Right cardiac atrium (tissue), 5 donors: ENCODE results near the gene PNP. TPM values are rescaled to one million over a fixed set of nuclear protein-coding genes. Genes with fewer than 3 reads are reported as not detected.
"Not testable (repeated sequence)": the region's sequence is repeated elsewhere in the genome, so short reads cannot be mapped to it uniquely, and the experiment has no call there.

Experiments used
- ATAC-seq, 2 donors: fragments of 200-7000 bp; cut with Tn5 transposase; one replicate each; pipeline versions ENCODE4 v1.8.0 to v1.9.1; 2020; ENCODE audit warnings: moderate library complexity in 2 of 2, mild to moderate bottlenecking in 1 of 2
- DNase-seq, 3 donors: peaks; one replicate each; pipeline ENCODE4 v3.0.0-alpha.2; 2020
- H3K27ac ChIP-seq: one replicate; pipeline ENCODE4 v1.5.1; 2013; ENCODE audit warnings: mild to moderate bottlenecking, low read length, control low read depth, moderate library complexity
- H3K27me3 ChIP-seq: one replicate; pipeline ENCODE4 v1.6.1; 2013; ENCODE audit not compliant: control insufficient read depth, insufficient read depth
- H3K4me1 ChIP-seq: one replicate; pipeline ENCODE4 v1.6.1; 2013; ENCODE audit warnings: low read length; ENCODE audit not compliant: control insufficient read depth, insufficient read depth
- H3K4me3 ChIP-seq: one replicate; pipeline ENCODE4 v1.5.1; 2013; ENCODE audit warnings: low read length, control low read depth
- H3K9me3 ChIP-seq: one replicate; pipeline ENCODE4 v1.6.1; 2013; ENCODE audit warnings: low read length; ENCODE audit not compliant: control insufficient read depth
- WGBS: extraction: QIAGEN DNeasy Blood & Tissue Kit; methylation state at CpG from one replicate; pipeline ENCODE4 v1.1.7; 2013; 5-methylcytosine and 5-hydroxymethylcytosine counted together
- intact Hi-C, 4 donors: fragments of 100-400 bp; cut with DNase I; formaldehyde crosslinking; loops; one replicate each; pipeline versions ENCODE4 v1.11.0 to v1.14.0; 2022 to 2023
- polyA plus RNA-seq: library from polyadenylated mRNA; stranded (reverse); fragments of 200-250 nt; gene quantifications from one replicate; pipeline ENCODE4 v1.2.3, GENCODE V29; 2013
- total RNA-seq, 4 donors: library from RNA; stranded (reverse); fragmentation: NEBNext Ultra II Directional; extraction: Animal tissue kit (Norgen Biotek cat#: 25700); gene quantifications; one replicate each; pipeline ENCODE4 v1.2.1, GENCODE V29; 2021
- donor health status: healthy with polysubstance abuse.
- donor health status: DM: no; HTN: yes; CAD: no.
- donor health status: DM: no; HTN: no; CAD: no.
- donor health status: DM: no; HTN: yes; CAD: no; lungs with severe emphysema.
- donor health status: DM: yes; HTN: yes; CAD: no.

Gene PNP
- total and polyA plus RNA-seq, 5 donors: 6.2 to 17.2 (median 7.9) TPM

- H3K4me3 ChIP-seq: peak overlapping the region; percentile 68
- no peaks in the 10 kb centered on the region for H3K9me3 ChIP-seq
- 21% methylated on average over 44 of the region's 44 CpGs for WGBS
Observed at GRCh38 chr14:20434701-20435581, 34.3 kb upstream of the PNP start.

GRCh38 chr14:20435582-20436362, 33.4 kb upstream of the PNP start, which contains the start of gene KLHL33:
KLHL33 (minus strand) TSS chr14:20436166; CDS start chr14:20435811, 355 bp downstream.
- 66% methylated on average over 17 of the region's 17 CpGs for WGBS
- peak within 1 kb of the TSS; percentile 43 for H3K27ac ChIP-seq
- no peaks in the 10 kb centered on the region for H3K27me3 ChIP-seq
- peak in 1 of 3 donors; percentile 51 for DNase-seq
- no peaks in the 10 kb centered on the region for H3K9me3 ChIP-seq
- ATAC-seq: peak in 1 of 2 donors; percentile 25
- H3K4me3 ChIP-seq: peak within 1 kb of the TSS; percentile 68
- H3K4me1 ChIP-seq: no peaks in the 10 kb centered on the region
- intact Hi-C loops: no loop called here

More at GRCh38 chr14:20434701-20435581, 34.3 kb upstream of the PNP start:
- intact Hi-C loops: no loop called here
- peak; percentile 80 to 86 for ATAC-seq
- Histone ChIP-seq H3K27me3 (no peaks in the 10 kb centered on the region), H3K4me1 (peaks cover 3% of the 10 kb centered on the region), H3K27ac (peak overlapping the region; percentile 43)
- DNase-seq: peak; percentile 79 to 92 (median 88)

- Histone ChIP-seq H3K27me3 (no peaks in the 10 kb centered on the region), H3K4me1 (no peaks in the 10 kb centered on the region), H3K4me3 (no peak overlapping the region), H3K27ac (no peak overlapping the region), H3K9me3 (no peaks in the 10 kb centered on the region)
- intact Hi-C loops: no loop called here
- ATAC-seq (no peak), DNase-seq (no peak)
- WGBS: 92% methylated on average over 4 of the region's 4 CpGs
Observed at GRCh38 chr14:20436363-20436755, 32.8 kb upstream of the PNP start.

GRCh38 chr14:20438664-20439063, 30.5 kb upstream of the PNP start:
- H3K27ac ChIP-seq: no peak overlapping the region
- 90% methylated on average over 7 of the region's 7 CpGs for WGBS
- DNase-seq (no peak), ATAC-seq (no peak)
- intact Hi-C loops: no loop called here
- H3K4me1 ChIP-seq: no peaks in the 10 kb centered on the region
- no peak overlapping the region for H3K4me3 ChIP-seq
- H3K9me3 ChIP-seq: no peaks in the 10 kb centered on the region
- H3K27me3 ChIP-seq: no peaks in the 10 kb centered on the region

GRCh38 chr14:20440465-20440864, 28.7 kb upstream of the PNP start:
- WGBS: 81% methylated on average over 5 of the region's 5 CpGs
- Histone ChIP-seq H3K4me1 (no peaks in the 10 kb centered on the region), H3K4me3 (no peak overlapping the region), H3K27ac (no peak overlapping the region), H3K27me3 (no peaks in the 10 kb centered on the region), H3K9me3 (no peaks in the 10 kb centered on the region)
- intact Hi-C loops: no loop called here
- DNase-seq (no peak), ATAC-seq (no peak)

GRCh38 chr14:20440882-20441281, 28.3 kb upstream of the PNP start:
- Histone ChIP-seq H3K4me3 (no peak overlapping the region), H3K27ac (no peak overlapping the region), H3K27me3 (no peaks in the 10 kb centered on the region), H3K4me1 (no peaks in the 10 kb centered on the region), H3K9me3 (no peaks in the 10 kb centered on the region)
- intact Hi-C loops: no loop called here
- WGBS: 70% methylated on average over 5 of the region's 5 CpGs
- no peak for DNase-seq
- ATAC-seq: no peak

GRCh38 chr14:20441461-20441860, 27.7 kb upstream of the PNP start:
- no peaks in the 10 kb centered on the region for H3K9me3 ChIP-seq
- intact Hi-C loops: no loop called here
- H3K4me3 ChIP-seq: no peak overlapping the region
- no peaks in the 10 kb centered on the region for H3K27me3 ChIP-seq
- ATAC-seq: no peak
- H3K27ac ChIP-seq: no peak overlapping the region
- 79% methylated on average over 2 of the region's 2 CpGs for WGBS
- H3K4me1 ChIP-seq: no peaks in the 10 kb centered on the region
- no peak for DNase-seq

- ATAC-seq, DNase-seq, H3K9me3 ChIP-seq, H3K4me1 ChIP-seq, H3K4me3 ChIP-seq, intact Hi-C loops, H3K27ac ChIP-seq, H3K27me3 ChIP-seq: not testable (repeated sequence)
- WGBS: 97% methylated on average over 2 of the region's 4 CpGs
Observed at GRCh38 chr14:20443650-20444049, 25.6 kb upstream of the PNP start.

GRCh38 chr14:20446889-20447288, 22.3 kb upstream of the PNP start:
- no peak overlapping the region for H3K4me3 ChIP-seq
- intact Hi-C loops: no loop called here
- no peak for ATAC-seq
- no peak for DNase-seq
- H3K27me3 ChIP-seq: no peaks in the 10 kb centered on the region
- 96% methylated on average over 5 of the region's 5 CpGs for WGBS
- H3K9me3 ChIP-seq: no peaks in the 10 kb centered on the region
- H3K4me1 ChIP-seq: no peaks in the 10 kb centered on the region
- no peak overlapping the region for H3K27ac ChIP-seq

GRCh38 chr14:20452831-20453230, 16.4 kb upstream of the PNP start:
- not testable (repeated sequence) for H3K4me3 ChIP-seq, H3K27ac ChIP-seq, ATAC-seq, H3K4me1 ChIP-seq, DNase-seq, H3K27me3 ChIP-seq, H3K9me3 ChIP-seq
- 93% methylated on average over 8 of the region's 8 CpGs for WGBS
- intact Hi-C loops: loop anchor here in 1 of 4 donors (10.0 kb wide), 1 partner anchor 108 kb away; the partner anchor contains the start of gene PARP2
